GM18870 (cell line): ENCODE results near the gene FHIT.
A peak's percentile ranks its signal among the peaks of the same experiment; 100 is the strongest.
"Not testable (repeated sequence)": the region's sequence is repeated elsewhere in the genome, so short reads cannot be mapped to it uniquely, and the experiment has no call there.

ENCODE experiments used
- ATAC-seq: cut with Tn5 transposase; IDR thresholded peaks from one replicate; pipeline ENCODE4 v1.9.1; 2021; ENCODE audit warnings: moderate library complexity; ENCODE audit not compliant: unreplicated experiment

FHIT gene

DNA sequence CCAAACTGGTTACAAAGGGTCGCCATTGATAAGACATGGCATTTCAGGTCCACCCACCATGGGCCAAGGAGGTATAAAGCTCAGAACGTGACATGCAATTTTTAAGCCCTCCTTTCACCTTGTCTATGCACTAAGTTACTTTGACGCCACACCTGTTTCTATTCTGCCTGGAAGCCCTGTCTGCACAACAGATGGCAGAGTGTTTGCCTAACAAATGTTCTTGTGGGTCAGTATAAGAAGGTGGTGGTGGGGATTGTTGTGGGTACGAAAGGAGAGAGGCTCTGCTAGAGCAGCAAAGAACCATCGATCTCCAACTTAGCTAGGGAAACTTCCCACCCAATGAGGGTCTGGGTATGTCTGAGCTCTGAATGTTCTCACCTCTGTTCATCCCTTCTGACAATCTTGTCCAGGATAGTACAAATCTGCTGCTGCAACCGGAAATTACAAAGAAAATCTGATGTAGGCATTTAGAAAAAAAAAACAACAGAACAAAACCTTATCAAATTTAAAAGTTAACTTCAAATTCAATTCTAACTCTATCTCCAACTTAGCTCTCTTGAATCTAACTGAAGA, 1256.4 kb downstream of the FHIT start:
- no peak for ATAC-seq

- no peak for ATAC-seq
Observed at GRCh38 chr3:59992578-59992977, 1258.7 kb downstream of the FHIT start.

- ATAC-seq = no peak
Observed at GRCh38 chr3:59990915-59991314, 1260.3 kb downstream of the FHIT start.

GRCh38 chr3:59982510-59982909, 1268.7 kb downstream of the FHIT start:
- ATAC-seq = no peak

DNA sequence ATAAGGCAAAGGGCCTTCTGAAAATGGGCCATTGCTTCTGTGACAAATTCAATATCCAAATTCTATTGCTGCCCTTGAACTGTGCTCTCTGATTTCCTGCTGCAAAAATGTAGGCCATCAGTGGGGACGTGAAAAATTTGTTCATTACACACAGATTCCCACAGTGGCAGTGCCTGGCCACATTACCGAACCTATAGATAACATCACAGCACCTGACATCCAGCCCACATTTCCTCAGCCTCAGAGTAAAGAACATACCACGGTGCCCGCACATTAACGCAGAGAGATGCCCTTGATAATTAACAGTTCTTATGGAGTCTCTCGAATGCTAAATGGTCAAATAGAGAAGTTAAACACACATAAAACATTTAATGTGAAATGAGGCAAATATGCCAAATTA, 1269.9 kb downstream of the FHIT start:
- ATAC-seq = no peak

GRCh38 chr3:59980576-59980975, 1270.7 kb downstream of the FHIT start:
- ATAC-seq = no peak

DNA sequence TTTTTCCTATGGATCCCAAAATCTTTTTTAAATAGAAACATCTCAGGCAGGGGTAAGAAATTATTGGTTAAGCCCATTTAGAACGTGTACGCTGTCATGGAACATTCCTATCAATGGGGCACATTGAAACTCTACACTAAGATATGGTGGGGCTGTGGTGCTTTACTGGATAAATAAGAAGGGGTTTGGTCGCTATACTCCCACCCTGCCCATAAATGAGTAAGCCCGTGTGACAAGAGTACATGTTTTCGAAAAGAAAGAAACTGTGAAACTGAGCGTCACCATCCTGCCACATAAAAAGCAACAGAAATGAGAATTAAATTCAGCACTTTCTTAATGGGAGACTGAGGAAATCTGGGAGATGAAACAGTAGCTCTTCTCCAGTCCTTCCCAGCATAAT, 1271.7 kb downstream of the FHIT start:
- no peak for ATAC-seq

DNA sequence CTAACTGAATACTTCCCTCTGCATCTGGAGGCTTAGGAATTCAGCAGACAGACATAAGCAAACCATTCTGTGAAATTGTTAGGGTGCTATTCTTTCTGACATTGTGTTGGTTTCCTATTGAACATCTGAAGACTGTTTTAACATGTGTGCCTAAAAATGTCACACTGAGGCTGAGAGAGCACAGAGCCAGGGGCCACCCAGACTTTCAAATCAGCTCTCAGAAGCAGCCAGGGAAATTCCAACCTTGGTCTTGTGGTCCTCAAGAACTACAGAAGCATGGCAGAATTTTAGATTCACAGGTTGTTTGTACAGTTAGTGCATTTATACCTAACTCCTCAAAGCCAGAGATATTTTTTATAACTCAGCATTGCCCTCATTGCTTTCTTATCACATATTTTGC, 1272.3 kb downstream of the FHIT start:
- peak; percentile 77 for ATAC-seq

DNA sequence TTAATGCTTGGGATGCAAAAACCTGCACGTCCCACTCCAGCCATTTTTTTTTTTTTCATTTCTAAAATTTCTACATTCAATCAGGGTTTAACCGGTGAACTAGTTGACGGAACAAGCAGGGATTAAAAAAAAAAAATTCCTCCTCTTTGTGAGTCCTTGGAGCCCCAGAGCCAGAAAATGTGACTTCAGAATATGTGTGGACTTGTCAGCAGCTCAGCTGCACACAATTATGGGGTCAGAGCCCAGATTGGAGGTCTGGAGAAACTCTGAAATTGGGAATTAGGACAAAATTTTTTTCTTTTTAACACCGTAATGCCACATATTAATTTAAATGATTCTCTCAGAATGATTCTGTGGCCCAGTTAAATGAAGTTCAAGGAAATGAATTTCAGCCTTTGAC, 1280.5 kb downstream of the FHIT start:
- ATAC-seq = no peak

- no peak for ATAC-seq
Observed at GRCh38 chr3:59970376-59970775, 1280.9 kb downstream of the FHIT start.

GRCh38 chr3:59968513-59969045, 1282.7 kb downstream of the FHIT start:
- no peak for ATAC-seq

- no peak for ATAC-seq
Observed at GRCh38 chr3:59963676-59964075, 1287.6 kb downstream of the FHIT start.

DNA sequence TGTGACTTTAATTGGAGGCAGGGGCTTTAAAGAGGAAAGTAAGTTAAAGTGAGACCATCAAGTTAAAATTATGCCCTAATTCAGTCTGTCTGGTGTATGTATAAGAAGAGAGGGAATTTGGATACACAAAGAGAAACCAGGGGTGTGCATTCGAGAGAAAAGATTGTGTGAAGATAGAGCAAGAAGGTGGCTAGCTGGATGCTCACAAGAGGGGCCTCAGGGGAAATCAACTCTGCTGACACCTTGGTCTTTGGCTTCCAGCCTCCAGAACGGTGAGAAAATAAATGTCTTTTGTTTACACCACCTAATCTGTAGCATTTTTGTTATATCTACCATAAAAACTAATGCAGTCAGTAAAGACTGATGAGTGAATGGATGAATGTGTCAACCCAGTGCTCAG, 1294.1 kb downstream of the FHIT start:
- no peak for ATAC-seq

DNA sequence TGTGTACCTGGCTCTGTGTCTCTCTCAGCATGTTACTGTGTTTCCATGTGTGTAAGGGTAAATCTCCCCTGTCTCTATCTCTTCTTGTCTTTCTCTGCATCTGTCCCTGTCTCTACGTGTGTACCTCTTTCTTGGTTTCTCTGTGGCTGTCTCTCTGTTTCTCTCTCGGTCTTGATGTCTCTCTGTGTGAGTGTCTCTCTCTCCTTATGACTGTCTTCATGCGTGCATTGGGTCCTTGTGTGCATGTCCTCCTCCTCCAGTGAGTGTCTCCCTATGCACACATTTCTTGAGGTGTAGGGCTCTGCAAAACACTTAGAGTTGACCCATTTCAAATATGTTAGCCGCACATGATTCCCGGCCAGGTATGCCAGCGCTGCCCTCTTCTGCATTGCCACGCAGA, 1298.1 kb downstream of the FHIT start:
- no peak for ATAC-seq

GRCh38 chr3:59949311-59949710, 1301.9 kb downstream of the FHIT start:
- ATAC-seq = no peak

GRCh38 chr3:59946401-59946800, 1304.9 kb downstream of the FHIT start:
- no peak for ATAC-seq

DNA sequence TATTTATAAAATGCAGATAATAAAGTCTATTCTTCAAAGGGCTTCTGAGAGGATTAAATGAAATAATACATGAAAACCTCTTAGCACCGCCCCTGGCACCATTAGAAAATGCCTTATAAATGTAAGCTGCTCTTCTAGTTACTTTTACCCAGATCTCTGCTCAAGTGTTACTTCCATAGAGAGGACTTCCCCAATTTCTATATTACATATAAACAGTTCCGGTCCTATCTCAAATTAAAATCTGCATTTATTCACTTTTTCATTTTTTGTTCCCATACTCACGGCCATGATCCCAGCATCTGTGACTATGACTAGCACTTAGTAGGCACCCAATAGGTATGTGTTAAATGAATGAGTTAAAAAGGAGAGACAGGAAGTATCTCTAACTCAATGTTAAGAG, 1310.5 kb downstream of the FHIT start:
- no peak for ATAC-seq

GRCh38 chr3:59939826-59940426, 1311.3 kb downstream of the FHIT start:
- ATAC-seq = no peak

GRCh38 chr3:59938828-59939227, 1312.4 kb downstream of the FHIT start:
- no peak for ATAC-seq

- no peak for ATAC-seq
Observed at GRCh38 chr3:59937201-59937600, 1314.1 kb downstream of the FHIT start.

DNA sequence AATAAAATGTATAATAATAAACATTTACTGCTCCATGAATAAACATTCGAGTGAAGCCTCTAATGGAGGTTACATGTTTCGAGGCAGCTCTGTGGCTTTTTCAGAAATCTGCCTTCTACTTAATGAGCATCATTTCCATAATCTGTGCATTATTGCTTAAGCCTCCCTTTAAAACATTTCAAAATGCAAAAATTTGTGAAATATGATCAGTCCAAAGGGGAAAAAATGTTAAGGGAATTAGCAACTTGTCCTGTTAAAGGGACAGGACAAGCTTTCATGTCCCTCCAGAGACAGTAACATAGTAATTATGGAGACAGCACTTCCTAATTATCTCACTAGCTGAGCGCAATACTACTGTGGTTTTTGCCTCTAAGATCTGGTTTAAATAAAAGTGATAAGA, 1314.8 kb downstream of the FHIT start:
- no peak for ATAC-seq

GRCh38 chr3:59935025-59935424, 1316.2 kb downstream of the FHIT start:
- ATAC-seq = peak; percentile 98

GRCh38 chr3:59934560-59934959, 1316.7 kb downstream of the FHIT start:
- ATAC-seq = not testable (repeated sequence)
